Pancreas (tissue), 10 donors: ENCODE data around the gene GFRA4. TPM values are rescaled to one million over a fixed set of nuclear protein-coding genes. Genes with fewer than 3 reads are reported as not detected.

Source experiments
- ATAC-seq, 4 donors: fragments of 200-7000 bp; cut with Tn5 transposase; one replicate each; pipeline versions ENCODE4 v1.8.0 to v1.9.1; 2020; ENCODE audit warnings: mild to moderate bottlenecking in 4 of 4, moderate library complexity in 4 of 4
- DNase-seq, 6 donors: peaks; one replicate each; pipeline ENCODE4 v3.0.0-alpha.2; 2020
- FAIRE-seq: peaks from 2 replicates; lab custom pipeline; 2012; peaks lifted over from hg19 to GRCh38; lab: Jason Lieb, UNC
- H3K27ac ChIP-seq, 4 donors: fragments of 200-600 bp; sonication (generic); 1 replicate in 3 of 4; 2 replicates in 1 of 4; pipeline versions ENCODE4 v1.5.0 to v1.8.0; 2020
- H3K27me3 ChIP-seq, 4 donors: fragments of 200-600 bp; one replicate each; pipeline ENCODE4 v1.8.0; 2021
- H3K36me3 ChIP-seq, 3 donors: fragments of 200-600 bp; sonication (generic) in 1 of 3; one replicate each; pipeline versions ENCODE4 v1.5.0 to v1.8.0; 2020 to 2021
- H3K4me1 ChIP-seq, 3 donors: fragments of 200-600 bp; one replicate each; pipeline ENCODE4 v1.8.0; 2021
- H3K4me3 ChIP-seq, 4 donors: fragments of 200-600 bp; sonication (generic) in 2 of 4; one replicate each; pipeline versions ENCODE4 v1.5.0 to v1.8.0; 2020 to 2021
- H3K9me3 ChIP-seq, 4 donors: fragments of 200-600 bp; one replicate each; pipeline ENCODE4 v1.8.0; 2021
- WGBS, 2 donors: extraction: QIAGEN DNeasy Blood & Tissue Kit; methylation state at CpG; one replicate each; pipeline ENCODE4 v1.1.7; 2013; 5-methylcytosine and 5-hydroxymethylcytosine counted together
- intact Hi-C, 3 donors: fragments of 100-400 bp; cut with DNase I; formaldehyde crosslinking; loops; one replicate each; pipeline versions ENCODE4 v1.11.1 to v1.14.2; 2022
- polyA plus RNA-seq, 2 donors: library from polyadenylated mRNA; stranded (reverse); fragments of 200-250 nt; gene quantifications; one replicate each; pipeline ENCODE4 v1.2.3, GENCODE V29; 2013
- total RNA-seq, 6 donors: library from RNA; stranded (reverse); fragmentation: NEBNext Ultra II Directional in 4 of 6; extraction: Animal tissue kit (Norgen Biotek cat#: 25700) in 4 of 6; gene quantifications; one replicate each; pipeline versions ENCODE4 v1.2.1 to v1.2.4, GENCODE V29; 2021 to 2023
- TF ChIP-seq, protein P1 (sequence below), 4 donors: fragments of 200-600 bp; sonication (generic) in 3 of 4; IDR thresholded peaks; one replicate each; pipeline versions ENCODE4 v1.5.0 to v1.8.0; 2021; ENCODE audit warnings: antibody characterized with exemption in 4 of 4
- donor health status: healthy with polysubstance abuse.
- donor health status: DM: no; HTN: no; CAD: no; lungs with moderate emphysema.
- donor health status: DM: no; HTN: no; CAD: no.
- donor health status: control.
- donor health status: control.
- donor health status: Bipolar disorder and iron deficiency.
- donor health status: DM: yes; HTN: yes; CAD: no.
- donor health status: DM: no; HTN: no; CAD: no.
- donor health status: DM: no; HTN: no; CAD: no.
- donor health status: DM: yes; HTN: yes; CAD: no.

Gene GFRA4
- total and polyA plus RNA-seq, 8 donors, result not detected

DNA sequence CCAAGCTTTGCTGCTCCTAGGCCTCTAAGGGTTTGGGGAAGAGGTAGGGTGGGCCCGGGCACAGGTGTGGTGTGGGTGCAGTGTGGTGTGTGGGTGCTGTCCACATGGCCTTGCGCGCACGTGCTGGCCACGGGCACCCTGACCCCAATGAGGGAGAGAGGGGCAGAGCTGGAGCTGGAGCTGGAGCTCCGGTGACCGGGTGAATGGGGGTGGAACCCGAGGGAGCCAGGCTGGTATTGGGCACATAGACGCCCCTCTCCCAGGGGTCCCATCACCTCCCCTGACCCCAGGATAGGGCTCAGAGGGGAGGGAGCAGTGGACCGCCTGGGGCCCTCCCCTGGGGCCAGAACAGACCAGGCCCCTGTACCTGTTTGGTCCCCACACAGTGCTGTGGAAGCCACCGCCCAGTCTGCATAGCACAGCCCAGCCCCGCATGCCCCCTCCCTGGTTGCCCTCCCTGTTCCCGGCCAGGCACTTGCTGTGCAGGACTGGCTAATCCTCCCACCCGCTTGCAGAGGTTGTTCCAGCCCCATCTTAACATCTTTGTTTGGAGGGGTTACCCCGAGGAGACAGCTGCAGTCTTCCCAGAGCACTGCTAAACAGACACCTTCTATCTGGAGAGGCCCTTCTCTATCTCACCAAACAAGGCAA, 17.6 kb upstream of the GFRA4 start:
- no peak for ATAC-seq
- Histone ChIP-seq H3K9me3 (no peaks in the 10 kb centered on the region), H3K4me3 (no peak overlapping the region), H3K27me3 (peaks cover 0 to 10% (median 0%) of the 10 kb centered on the region in 4 donors), H3K36me3 (no peaks in the 10 kb centered on the region), H3K4me1 (peaks cover 0 to 4% (median 3%) of the 10 kb centered on the region in 3 donors), H3K27ac (no peak overlapping the region)
- no peak for FAIRE-seq
- intact Hi-C loops, result no loop called here
- WGBS, 2 donors, result 75 to 85% methylated on average over 10 to 15 of the region's 15 CpGs
- TF ChIP-seq, protein P1, sequence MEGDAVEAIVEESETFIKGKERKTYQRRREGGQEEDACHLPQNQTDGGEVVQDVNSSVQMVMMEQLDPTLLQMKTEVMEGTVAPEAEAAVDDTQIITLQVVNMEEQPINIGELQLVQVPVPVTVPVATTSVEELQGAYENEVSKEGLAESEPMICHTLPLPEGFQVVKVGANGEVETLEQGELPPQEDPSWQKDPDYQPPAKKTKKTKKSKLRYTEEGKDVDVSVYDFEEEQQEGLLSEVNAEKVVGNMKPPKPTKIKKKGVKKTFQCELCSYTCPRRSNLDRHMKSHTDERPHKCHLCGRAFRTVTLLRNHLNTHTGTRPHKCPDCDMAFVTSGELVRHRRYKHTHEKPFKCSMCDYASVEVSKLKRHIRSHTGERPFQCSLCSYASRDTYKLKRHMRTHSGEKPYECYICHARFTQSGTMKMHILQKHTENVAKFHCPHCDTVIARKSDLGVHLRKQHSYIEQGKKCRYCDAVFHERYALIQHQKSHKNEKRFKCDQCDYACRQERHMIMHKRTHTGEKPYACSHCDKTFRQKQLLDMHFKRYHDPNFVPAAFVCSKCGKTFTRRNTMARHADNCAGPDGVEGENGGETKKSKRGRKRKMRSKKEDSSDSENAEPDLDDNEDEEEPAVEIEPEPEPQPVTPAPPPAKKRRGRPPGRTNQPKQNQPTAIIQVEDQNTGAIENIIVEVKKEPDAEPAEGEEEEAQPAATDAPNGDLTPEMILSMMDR (IDR thresholded peaks at IDR 0.05), result no peak
- no peak for DNase-seq

DNA sequence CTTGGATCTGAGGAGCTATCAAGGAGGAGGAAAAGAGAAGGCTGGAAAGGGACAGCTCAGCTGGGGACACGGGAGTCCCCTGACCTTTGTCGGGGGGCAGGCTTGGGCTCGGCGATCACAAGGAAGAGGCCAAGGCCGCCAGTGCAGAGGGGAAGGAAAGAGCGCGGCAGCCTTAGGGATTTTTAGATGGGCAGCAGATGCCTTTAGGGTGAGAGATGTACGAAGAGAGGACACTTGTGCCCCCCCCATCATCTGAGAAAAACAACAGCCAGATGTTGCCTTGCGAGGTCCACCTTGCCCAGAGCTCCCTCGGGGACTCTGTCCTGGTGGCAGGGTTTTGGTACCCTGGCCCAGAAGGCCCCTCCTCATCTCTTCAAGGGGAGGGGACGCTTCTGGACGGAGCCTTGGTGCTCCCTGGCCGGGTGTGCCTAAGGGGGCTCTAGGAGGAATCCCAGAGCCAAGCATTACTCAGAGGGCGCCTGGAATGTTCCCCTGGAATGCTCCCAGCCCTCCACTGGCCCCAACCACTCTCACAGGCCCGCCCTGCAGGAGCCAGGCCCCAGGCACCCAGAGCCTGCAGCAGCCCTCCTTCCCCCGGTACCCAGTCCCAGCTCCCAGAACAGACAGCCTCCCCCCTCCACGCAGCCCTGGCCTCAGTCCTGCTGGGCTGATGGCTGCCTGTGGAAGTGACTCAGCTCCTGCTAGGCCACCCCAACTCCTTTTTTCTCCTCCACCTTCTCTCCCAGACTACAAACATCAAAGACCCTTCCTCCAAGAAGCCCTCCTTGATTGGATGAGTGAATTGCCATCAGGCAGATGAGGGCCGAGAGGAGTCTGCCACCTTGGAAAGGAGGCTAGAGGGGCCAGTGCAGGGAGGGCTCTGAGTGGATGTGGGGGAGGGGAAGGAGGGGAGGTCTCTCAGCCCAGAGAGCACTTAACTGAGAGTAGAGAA, 16.8 kb upstream of the GFRA4 start:
- Histone ChIP-seq H3K27ac (no peak overlapping the region), H3K4me1 (peaks cover 0 to 4% (median 3%) of the 10 kb centered on the region in 3 donors), H3K27me3 (peaks cover 0 to 16% (median 0%) of the 10 kb centered on the region in 4 donors), H3K9me3 (no peaks in the 10 kb centered on the region), H3K36me3 (no peaks in the 10 kb centered on the region), H3K4me3 (no peak overlapping the region)
- no peak for FAIRE-seq
- intact Hi-C loops, result loop anchor here in 1 of 3 donors (10.0 kb wide), 2 partner anchors 175 to 405 kb away; no protein-coding TSS in a partner anchor
- DNase-seq, result no peak
- TF ChIP-seq, protein P1 (IDR thresholded peaks at IDR 0.05), result no peak
- ATAC-seq, result peak in 1 of 4 donors; percentile 5
- WGBS, 2 donors, result 74 to 82% methylated on average over 16 to 18 of the region's 18 CpGs

DNA sequence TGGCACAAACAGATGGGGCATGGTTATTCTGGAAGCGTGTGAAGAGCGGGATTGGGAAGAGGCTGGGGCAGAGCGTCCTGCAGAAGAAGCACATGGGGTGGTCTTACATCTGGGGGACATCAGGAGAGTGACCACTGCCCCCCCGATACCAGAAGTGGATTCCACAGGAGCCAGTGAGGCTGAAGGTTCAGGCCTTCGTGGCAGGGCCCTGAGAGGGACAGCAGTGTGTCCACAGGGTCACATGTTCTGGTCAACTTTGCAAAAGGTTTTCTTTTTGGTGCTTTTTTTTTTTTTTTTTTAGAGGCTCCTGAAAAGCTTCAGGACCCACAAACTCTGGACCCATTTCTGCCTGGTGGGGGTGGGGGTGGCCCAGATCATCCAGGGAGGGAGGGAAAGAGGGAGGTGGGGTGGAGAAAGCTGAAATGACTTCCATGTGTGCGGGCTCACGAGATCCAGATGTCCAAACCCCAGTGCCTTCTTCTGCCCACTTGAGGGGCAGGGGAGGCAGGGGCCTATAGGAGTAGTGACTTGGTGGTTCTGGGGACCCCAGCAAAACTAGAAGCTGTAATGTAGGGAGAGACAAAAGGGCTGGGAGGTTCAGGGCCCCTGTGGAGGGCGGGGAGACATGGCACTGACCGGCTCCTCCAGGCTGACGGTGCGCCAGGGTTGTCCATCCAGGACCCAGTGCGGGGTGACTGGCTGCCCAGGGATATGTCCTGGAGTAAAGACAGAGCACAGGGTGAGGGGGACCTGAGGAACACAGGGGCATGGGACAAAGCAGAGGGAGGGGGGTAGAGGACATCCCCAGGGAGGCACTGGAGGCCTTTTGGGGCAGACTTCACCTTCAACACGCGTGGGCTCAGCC, 15.9 kb upstream of the GFRA4 start:
- Histone ChIP-seq H3K27ac (no peak overlapping the region), H3K9me3 (no peaks in the 10 kb centered on the region), H3K4me3 (no peak overlapping the region), H3K27me3 (peaks cover 0 to 16% (median 0%) of the 10 kb centered on the region in 4 donors), H3K36me3 (no peaks in the 10 kb centered on the region), H3K4me1 (peaks cover 0 to 4% (median 3%) of the 10 kb centered on the region in 3 donors)
- 80 to 82% methylated on average over 12 to 14 of the region's 14 CpGs for WGBS, 2 donors
- ATAC-seq (no peak), FAIRE-seq (no peak), DNase-seq (no peak)
- TF ChIP-seq, protein P1 (IDR thresholded peaks at IDR 0.05), result no peak
- intact Hi-C loops, result loop anchor here in 1 of 3 donors (10.0 kb wide), 2 partner anchors 176 to 406 kb away; no protein-coding TSS in a partner anchor

DNA sequence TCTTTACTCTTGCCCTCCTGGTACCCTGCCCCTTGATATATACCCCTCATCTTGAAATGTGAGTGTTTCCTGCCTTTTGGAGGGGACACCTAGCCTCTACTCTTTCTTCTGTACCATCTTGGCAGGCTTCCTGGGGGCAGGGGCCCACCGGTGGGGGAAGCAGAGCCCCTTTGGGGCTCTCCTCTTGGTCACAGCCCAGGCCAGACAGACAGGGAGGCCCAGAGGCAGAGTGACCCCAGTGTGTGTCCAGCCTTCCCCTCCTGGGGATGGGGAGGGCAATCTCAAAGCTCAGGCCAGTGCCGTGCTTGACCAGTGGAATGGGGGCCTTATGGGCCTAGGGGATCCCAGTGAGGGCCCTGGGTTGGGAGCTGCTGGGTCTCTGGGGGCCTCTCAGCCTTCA, 15.0 kb upstream of the GFRA4 start:
- Histone ChIP-seq H3K27ac (no peak overlapping the region), H3K9me3 (no peaks in the 10 kb centered on the region), H3K4me3 (no peak overlapping the region), H3K36me3 (no peaks in the 10 kb centered on the region), H3K27me3 (peaks cover 0 to 16% (median 3%) of the 10 kb centered on the region in 4 donors), H3K4me1 (peaks cover 0 to 4% (median 3%) of the 10 kb centered on the region in 3 donors)
- no peak for FAIRE-seq
- TF ChIP-seq, protein P1 (IDR thresholded peaks at IDR 0.05), result no peak
- intact Hi-C loops, result loop anchor here in 1 of 3 donors (10.0 kb wide), 2 partner anchors 177 to 407 kb away; no protein-coding TSS in a partner anchor
- WGBS, 2 donors, result 62 to 66% methylated on average over 2 of the region's 2 CpGs
- no peak for ATAC-seq
- DNase-seq, result no peak
